Erythroblast (primary cell): Measurements from ENCODE around the gene TBCB.

ENCODE experiments used
- GATA1 ChIP-seq: IDR thresholded peaks from 2 replicates; pipeline ENCODE4 v1.6.1; 2011; ENCODE audit warnings: low read depth, mild to moderate bottlenecking, control low read depth, low read length, moderate library complexity
- POLR2A ChIP-seq: IDR thresholded peaks from 2 replicates; pipeline ENCODE4 v1.6.1; 2011; ENCODE audit warnings: mild to moderate bottlenecking, low read length

GRCh38 chr19:36084231-36085009, 30.8 kb upstream of the TBCB start:
- TF ChIP-seq POLR2A (no peak), GATA1 (no peak)
